NCI-H1048 (cell line): ENCODE data around the gene SUDS3.

ENCODE experiments used
- DNase-seq: peaks from one replicate; lab custom pipeline; 2025; lab: John Stamatoyannopoulos, UW

SUDS3 gene

GRCh38 chr12:118357257-118358007, 18.9 kb upstream of the SUDS3 start:
- no peak for DNase-seq

GRCh38 chr12:118358008-118358359, 18.4 kb upstream of the SUDS3 start:
- DNase-seq = no peak

GRCh38 chr12:118358612-118359540, 17.5 kb upstream of the SUDS3 start:
- no peak for DNase-seq

- DNase-seq = no peak
Observed at GRCh38 chr12:118359541-118359915, 16.8 kb upstream of the SUDS3 start.

GRCh38 chr12:118361092-118361404, 15.3 kb upstream of the SUDS3 start:
- DNase-seq = no peak

- no peak for DNase-seq
Observed at GRCh38 chr12:118361889-118362288, 14.5 kb upstream of the SUDS3 start.

GRCh38 chr12:118368821-118369220, 7.5 kb upstream of the SUDS3 start:
- DNase-seq = no peak

GRCh38 chr12:118370601-118371000, 5.8 kb upstream of the SUDS3 start:
- DNase-seq = no peak

- DNase-seq = no peak
Observed at GRCh38 chr12:118371321-118372282, 4.8 kb upstream of the SUDS3 start.

- peak; percentile 91 for DNase-seq
Observed at GRCh38 chr12:118372541-118373495, 3.5 kb upstream of the SUDS3 start, which contains the start of gene TAOK3. Gene TAOK3 (minus strand): TSS chr12:118372907. CDS start chr12:118255567, 117,340 bp downstream.

- DNase-seq = no peak
Observed at GRCh38 chr12:118373616-118374015, 2.7 kb upstream of the SUDS3 start.

GRCh38 chr12:118374126-118374725, 2.1 kb upstream of the SUDS3 start:
- DNase-seq = no peak

- DNase-seq = no peak
Observed at GRCh38 chr12:118374909-118375308, 1.4 kb upstream of the SUDS3 start.

GRCh38 chr12:118375348-118375747, 1.0 kb upstream of the SUDS3 start:
- DNase-seq = no peak

GRCh38 chr12:118377021-118377883, 897 bp downstream of the SUDS3 start:
- DNase-seq = no peak

- DNase-seq = peak; percentile 35
Observed at GRCh38 chr12:118377884-118378470, 1.6 kb downstream of the SUDS3 start.

- no peak for DNase-seq
Observed at GRCh38 chr12:118391424-118391823, 15.1 kb downstream of the SUDS3 start.

GRCh38 chr12:118391836-118392235, 15.5 kb downstream of the SUDS3 start:
- no peak for DNase-seq
